ENCODE results near the gene AMOTL2.

DNA sequence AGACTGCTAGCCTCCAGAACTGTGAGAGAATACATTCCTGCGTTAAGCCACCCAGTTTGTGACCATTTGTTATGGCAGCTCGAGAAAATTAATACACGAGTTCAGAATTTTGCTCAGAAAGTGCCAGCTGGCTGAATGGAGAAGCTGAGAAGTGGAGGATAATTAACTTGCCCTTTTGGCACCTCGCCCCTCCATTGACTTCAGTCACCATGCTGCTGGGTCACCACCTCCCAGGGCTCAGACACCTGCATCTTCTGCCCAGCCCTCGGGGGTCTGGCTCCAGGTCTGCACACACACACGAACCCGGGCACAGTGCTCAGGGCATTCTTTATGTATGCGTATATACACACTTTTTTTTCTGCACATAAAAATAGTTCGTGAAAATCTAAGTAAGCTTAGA, 32.0 kb downstream of the AMOTL2 start:
- TF ChIP-seq, protein P1, sequence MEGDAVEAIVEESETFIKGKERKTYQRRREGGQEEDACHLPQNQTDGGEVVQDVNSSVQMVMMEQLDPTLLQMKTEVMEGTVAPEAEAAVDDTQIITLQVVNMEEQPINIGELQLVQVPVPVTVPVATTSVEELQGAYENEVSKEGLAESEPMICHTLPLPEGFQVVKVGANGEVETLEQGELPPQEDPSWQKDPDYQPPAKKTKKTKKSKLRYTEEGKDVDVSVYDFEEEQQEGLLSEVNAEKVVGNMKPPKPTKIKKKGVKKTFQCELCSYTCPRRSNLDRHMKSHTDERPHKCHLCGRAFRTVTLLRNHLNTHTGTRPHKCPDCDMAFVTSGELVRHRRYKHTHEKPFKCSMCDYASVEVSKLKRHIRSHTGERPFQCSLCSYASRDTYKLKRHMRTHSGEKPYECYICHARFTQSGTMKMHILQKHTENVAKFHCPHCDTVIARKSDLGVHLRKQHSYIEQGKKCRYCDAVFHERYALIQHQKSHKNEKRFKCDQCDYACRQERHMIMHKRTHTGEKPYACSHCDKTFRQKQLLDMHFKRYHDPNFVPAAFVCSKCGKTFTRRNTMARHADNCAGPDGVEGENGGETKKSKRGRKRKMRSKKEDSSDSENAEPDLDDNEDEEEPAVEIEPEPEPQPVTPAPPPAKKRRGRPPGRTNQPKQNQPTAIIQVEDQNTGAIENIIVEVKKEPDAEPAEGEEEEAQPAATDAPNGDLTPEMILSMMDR (IDR thresholded peaks at IDR 0.05; ENCODE audit: insufficient read depth, low read length): no peak
- TF ChIP-seq, protein P2, sequence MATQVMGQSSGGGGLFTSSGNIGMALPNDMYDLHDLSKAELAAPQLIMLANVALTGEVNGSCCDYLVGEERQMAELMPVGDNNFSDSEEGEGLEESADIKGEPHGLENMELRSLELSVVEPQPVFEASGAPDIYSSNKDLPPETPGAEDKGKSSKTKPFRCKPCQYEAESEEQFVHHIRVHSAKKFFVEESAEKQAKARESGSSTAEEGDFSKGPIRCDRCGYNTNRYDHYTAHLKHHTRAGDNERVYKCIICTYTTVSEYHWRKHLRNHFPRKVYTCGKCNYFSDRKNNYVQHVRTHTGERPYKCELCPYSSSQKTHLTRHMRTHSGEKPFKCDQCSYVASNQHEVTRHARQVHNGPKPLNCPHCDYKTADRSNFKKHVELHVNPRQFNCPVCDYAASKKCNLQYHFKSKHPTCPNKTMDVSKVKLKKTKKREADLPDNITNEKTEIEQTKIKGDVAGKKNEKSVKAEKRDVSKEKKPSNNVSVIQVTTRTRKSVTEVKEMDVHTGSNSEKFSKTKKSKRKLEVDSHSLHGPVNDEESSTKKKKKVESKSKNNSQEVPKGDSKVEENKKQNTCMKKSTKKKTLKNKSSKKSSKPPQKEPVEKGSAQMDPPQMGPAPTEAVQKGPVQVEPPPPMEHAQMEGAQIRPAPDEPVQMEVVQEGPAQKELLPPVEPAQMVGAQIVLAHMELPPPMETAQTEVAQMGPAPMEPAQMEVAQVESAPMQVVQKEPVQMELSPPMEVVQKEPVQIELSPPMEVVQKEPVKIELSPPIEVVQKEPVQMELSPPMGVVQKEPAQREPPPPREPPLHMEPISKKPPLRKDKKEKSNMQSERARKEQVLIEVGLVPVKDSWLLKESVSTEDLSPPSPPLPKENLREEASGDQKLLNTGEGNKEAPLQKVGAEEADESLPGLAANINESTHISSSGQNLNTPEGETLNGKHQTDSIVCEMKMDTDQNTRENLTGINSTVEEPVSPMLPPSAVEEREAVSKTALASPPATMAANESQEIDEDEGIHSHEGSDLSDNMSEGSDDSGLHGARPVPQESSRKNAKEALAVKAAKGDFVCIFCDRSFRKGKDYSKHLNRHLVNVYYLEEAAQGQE (IDR thresholded peaks at IDR 0.05; ENCODE audit: insufficient replicate concordance, low read depth): no peak
- no peak for TF ChIP-seq POLR2AphosphoS5 (IDR thresholded peaks at IDR 0.05; ENCODE audit: low read depth)

All from HL-60 (cell line).